A549 (cell line): ENCODE measurements around the gene CREB5. TPM values are rescaled to one million over a fixed set of nuclear protein-coding genes. Genes with fewer than 3 reads are reported as not detected.

Experiments used
- ATAC-seq, 2 experiments: fragments of 200-7000 bp in 1 of 2; fragments of >200 bp in 1 of 2; cut with Nextera tagmentation in 1 of 2; cut with Tn5 transposase in 1 of 2; 3 replicates each; pipeline versions ENCODE4 v1.8.0 to v1.9.1; 2018 to 2020; ENCODE audit warnings: mild to moderate bottlenecking in 1 of 2, moderate library complexity in 1 of 2
- CTCF ChIA-PET: fragments of 300-600 bp; sonication (Branson Sonifier 250); formaldehyde crosslinking; extraction: SDS; loops from one replicate; lab custom pipeline; 2021; ENCODE audit warnings: antibody characterized with exemption, inconsistent platforms; lab: Yijun Ruan, JAX
- POLR2A ChIA-PET: fragments of 350-600 bp; formaldehyde crosslinking; extraction: SDS; loops from one replicate; lab custom pipeline; 2021; ENCODE audit warnings: antibody characterized with exemption, inconsistent platforms; lab: Yijun Ruan, JAX
- DNase-seq, 2 experiments: peaks; one replicate each; pipeline versions ENCODE4 v3.0.0 to v3.0.0-alpha.2; 2011 to 2016; ENCODE audit warnings: low read depth in 1 of 2, low spot score in 1 of 2
- FAIRE-seq: peaks from 2 replicates; lab custom pipeline; 2011; peaks lifted over from hg19 to GRCh38; lab: Jason Lieb, UNC
- H3K27ac ChIP-seq, 2 experiments: fragments of >200 bp; sonication (Bioruptor Twin); formaldehyde crosslinking; 3 replicates each; pipeline ENCODE4 v1.5.1; 2016 to 2017
- H3K4me1 ChIP-seq: fragments of >200 bp; sonication (Bioruptor Twin); formaldehyde crosslinking; 3 replicates; pipeline ENCODE4 v1.6.1; 2016
- H3K4me2 ChIP-seq: fragments of >200 bp; sonication (Bioruptor Twin); formaldehyde crosslinking; 3 replicates; pipeline ENCODE4 v1.6.1; 2016
- H3K4me3 ChIP-seq: fragments of >200 bp; sonication (Bioruptor Twin); formaldehyde crosslinking; 3 replicates; pipeline ENCODE4 v1.5.1; 2016
- H3K9me3 ChIP-seq: fragments of >200 bp; sonication (Bioruptor Twin); formaldehyde crosslinking; 3 replicates; pipeline ENCODE4 v1.6.1; 2016
- BHLHE40 ChIP-seq: IDR thresholded peaks from 2 replicates; pipeline ENCODE4 v1.6.1; 2012; ENCODE audit warnings: low read depth, low read length, inconsistent platforms
- CBX8 ChIP-seq: fragments of 200-600 bp; sonication (generic); IDR thresholded peaks from 2 replicates; pipeline ENCODE4 v1.6.1; 2016
- CHD2 ChIP-seq: fragments of 150-350 bp; IDR thresholded peaks from 2 replicates; pipeline ENCODE4 v1.6.1; 2014; ENCODE audit warnings: low read length; ENCODE audit not compliant: partially characterized antibody
- E2F6 ChIP-seq: IDR thresholded peaks from 2 replicates; pipeline ENCODE4 v1.6.1; 2012; ENCODE audit warnings: low read depth, borderline replicate concordance
- FOSB ChIP-seq: fragments of 250-450 bp; sonication (Bioruptor Pico); IDR thresholded peaks from 2 replicates; pipeline ENCODE4 v1.5.0; 2020; ENCODE audit warnings: mild to moderate bottlenecking, moderate library complexity
- FOXS1 ChIP-seq: fragments of 250-450 bp; sonication (Bioruptor Pico); IDR thresholded peaks from 2 replicates; pipeline ENCODE4 v1.5.0; 2020; ENCODE audit warnings: mild to moderate bottlenecking, moderate library complexity
- HEYL ChIP-seq: fragments of 250-450 bp; sonication (Bioruptor Pico); IDR thresholded peaks from 2 replicates; pipeline ENCODE4 v1.8.0; 2021; ENCODE audit warnings: mild to moderate bottlenecking, moderate library complexity
- HMGXB4 ChIP-seq: fragments of 250-450 bp; sonication (Bioruptor Pico); IDR thresholded peaks from 2 replicates; pipeline ENCODE4 v1.5.0; 2021; ENCODE audit warnings: mild to moderate bottlenecking, moderate library complexity, borderline replicate concordance
- HOXB13 ChIP-seq: fragments of 250-450 bp; sonication (Bioruptor Pico); IDR thresholded peaks from 2 replicates; pipeline ENCODE4 v1.5.0; 2020; ENCODE audit warnings: low read depth, mild to moderate bottlenecking, moderate library complexity
- KDM5A ChIP-seq: fragments of 200-600 bp; sonication (generic); IDR thresholded peaks from 2 replicates; pipeline ENCODE4 v1.6.1; 2016; ENCODE audit warnings: antibody characterized with exemption, mild to moderate bottlenecking
- MAFK ChIP-seq: fragments of 450-650 bp; IDR thresholded peaks from 2 replicates; pipeline ENCODE4 v1.6.1; 2014; ENCODE audit not compliant: partially characterized antibody
- MAX ChIP-seq: IDR thresholded peaks from 2 replicates; pipeline ENCODE4 v1.6.1; 2012
- MYC ChIP-seq: IDR thresholded peaks from 2 replicates; pipeline ENCODE4 v1.6.1; 2012; ENCODE audit warnings: mild to moderate bottlenecking, inconsistent platforms, low read length, improper control_type of control experiment, borderline replicate concordance
- PBX3 ChIP-seq: IDR thresholded peaks from 2 replicates; pipeline ENCODE4 v1.6.1; 2012
- PHF8 ChIP-seq: fragments of 200-600 bp; sonication (generic); IDR thresholded peaks from 2 replicates; pipeline ENCODE4 v1.6.1; 2016; ENCODE audit warnings: low read depth, mild to moderate bottlenecking, antibody characterized with exemption, moderate library complexity, borderline replicate concordance
- POLR2A ChIP-seq: IDR thresholded peaks from 2 replicates; pipeline ENCODE4 v1.6.1; 2012; ENCODE audit warnings: mild to moderate bottlenecking, low read length
- RARB ChIP-seq: fragments of 250-450 bp; sonication (Bioruptor Pico); IDR thresholded peaks from 2 replicates; pipeline ENCODE4 v1.8.0; 2021; ENCODE audit warnings: mild to moderate bottlenecking, moderate library complexity
- RCOR1 ChIP-seq: fragments of 150-350 bp; IDR thresholded peaks from 2 replicates; pipeline ENCODE4 v1.6.1; 2014; ENCODE audit warnings: antibody characterized with exemption, low read length, low read depth
- RFX5 ChIP-seq: fragments of 450-650 bp; IDR thresholded peaks from 2 replicates; pipeline ENCODE4 v1.7.1; 2014; ENCODE audit warnings: antibody characterized with exemption, mild to moderate bottlenecking, moderate library complexity
- ZFP36 ChIP-seq: fragments of 450-650 bp; IDR thresholded peaks from 2 replicates; pipeline ENCODE4 v1.6.1; 2014; ENCODE audit warnings: borderline replicate concordance; ENCODE audit not compliant: partially characterized antibody
- ZSCAN20 ChIP-seq: fragments of 250-450 bp; sonication (Bioruptor Pico); IDR thresholded peaks from 2 replicates; pipeline ENCODE4 v1.8.0; 2022; ENCODE audit warnings: mild to moderate bottlenecking, moderate library complexity
- WGBS: methylation state at CpG from one replicate; pipeline ENCODE4 v1.1.6; 2017; ENCODE audit errors: missing lambda C conversion rate; 5-methylcytosine and 5-hydroxymethylcytosine counted together
- polyA plus RNA-seq, 4 experiments: library from polyadenylated mRNA; depleted of rRNA in 3 of 4; stranded (reverse); fragments of >200 nt; fragmentation: RNase III in 1 of 4; extraction: RNeasy Plus Mini Kit Qiagen cat#74134 plus additional on column Dnase treatment in 1 of 4; gene quantifications; 2 replicates in 3 of 4; 3 replicates in 1 of 4; pipeline ENCODE4 v1.2.3, GENCODE V29; 2011 to 2017

CREB5 gene
- polyA plus RNA-seq, 2 of the 4 experiments (the other 2 are of a cell fraction) = 0.61 to 1.5 TPM

- 79% methylated on average over 5 of the region's 5 CpGs for WGBS
- POLR2A ChIA-PET = no interaction called here
- no peaks in the 10 kb centered on the region for H3K4me1 ChIP-seq
- FAIRE-seq = no peak
- CTCF ChIA-PET = no interaction called here
- H3K9me3 ChIP-seq = no peaks in the 10 kb centered on the region
- H3K4me3 ChIP-seq = no peak overlapping the region
- no peak overlapping the region for H3K27ac ChIP-seq
- no peak overlapping the region for H3K4me2 ChIP-seq
- DNase-seq = no peak
- no peak for TF ChIP-seq RFX5
- no peak for ATAC-seq
These were observed 34.8 kb downstream of the CREB5 start for GRCh38 chr7:28447071-28447470.

GRCh38 chr7:28448708-28449107, 36.4 kb downstream of the CREB5 start:
- H3K27ac ChIP-seq = no peak overlapping the region
- H3K4me1 ChIP-seq = no peaks in the 10 kb centered on the region
- FAIRE-seq (no peak), DNase-seq (no peak), ATAC-seq (no peak)
- ChIA-PET CTCF (interaction anchor here (0.6 kb wide), 1 partner anchor 13 kb away, joined by 3 read pairs; no protein-coding TSS in a partner anchor), POLR2A (no interaction called here)
- H3K4me3 ChIP-seq = no peak overlapping the region
- 24% methylated on average over 4 of the region's 4 CpGs for WGBS
- TF ChIP-seq PHF8 (no peak), RARB (CRISPR knock-in tag) (no peak), FOXS1 (no peak), CBX8 (no peak), POLR2A (no peak), FOSB (CRISPR knock-in tag) (no peak), HMGXB4 (CRISPR knock-in tag) (no peak), PBX3 (no peak), CHD2 (no peak), MYC (no peak)
- H3K4me2 ChIP-seq = no peak overlapping the region
- H3K9me3 ChIP-seq = no peaks in the 10 kb centered on the region

- DNase-seq = no peak
- ATAC-seq = no peak
- H3K4me3 ChIP-seq = no peak overlapping the region
- WGBS = 53% methylated on average over 2 of the region's 2 CpGs
- no peak overlapping the region for H3K4me2 ChIP-seq
- CTCF ChIA-PET = no interaction called here
- no peak for TF ChIP-seq HEYL (CRISPR knock-in tag)
- no peak for TF ChIP-seq POLR2A
- no peak for TF ChIP-seq E2F6
- no peak for TF ChIP-seq BHLHE40
- no peak for TF ChIP-seq CBX8
- TF ChIP-seq RCOR1 = no peak
- TF ChIP-seq PHF8 = no peak
- no peak for TF ChIP-seq MAFK
- TF ChIP-seq CHD2 = no peak
- no peak for TF ChIP-seq KDM5A
- no peak for TF ChIP-seq MAX
- POLR2A ChIA-PET = no interaction called here
- no peaks in the 10 kb centered on the region for H3K4me1 ChIP-seq
- no peak overlapping the region for H3K27ac ChIP-seq
- no peaks in the 10 kb centered on the region for H3K9me3 ChIP-seq
- FAIRE-seq = no peak
These were observed 40.4 kb downstream of the CREB5 start for GRCh38 chr7:28452681-28453080.

- ATAC-seq = no peak
- ChIA-PET POLR2A (no interaction called here), CTCF (interaction anchor here (0.7 kb wide), 1 partner anchor 20 kb away, joined by 3 read pairs; no protein-coding TSS in a partner anchor)
These were observed 43.2 kb downstream of the CREB5 start for GRCh38 chr7:28455486-28455885.

More at GRCh38 chr7:28455486-28455885, 43.2 kb downstream of the CREB5 start:
- TF ChIP-seq HOXB13 (CRISPR knock-in tag) (no peak), CBX8 (no peak), BHLHE40 (no peak), CHD2 (no peak), ZSCAN20 (no peak), ZFP36 (no peak)
- WGBS = 55% methylated on average over 5 of the region's 5 CpGs
- Histone ChIP-seq H3K9me3 (no peaks in the 10 kb centered on the region), H3K4me3 (no peak overlapping the region), H3K4me1 (no peaks in the 10 kb centered on the region), H3K4me2 (no peak overlapping the region), H3K27ac (no peak overlapping the region)
- FAIRE-seq (no peak), DNase-seq (no peak)
